DOHH2 (cell line): ENCODE measurements around the gene VWA5A.

ENCODE experiments used
- H3F3A ChIP-seq: fragments of 200-600 bp; sonication (generic), shearing (Covaris generic); 2 replicates; pipeline ENCODE4 v1.6.0; 2016; ENCODE audit warnings: antibody characterized with exemption, mild to moderate bottlenecking; ENCODE audit not compliant: control insufficient read depth, insufficient read depth
- H3K27ac ChIP-seq: fragments of 200-600 bp; sonication (generic); 2 replicates; pipeline ENCODE4 v1.5.1; 2014; ENCODE audit warnings: low read depth, mild to moderate bottlenecking, low read length, moderate library complexity
- H3K27me3 ChIP-seq: fragments of 200-600 bp; sonication (generic); 2 replicates; pipeline ENCODE4 v1.6.1; 2014; ENCODE audit warnings: mild to moderate bottlenecking, low read length, mixed read lengths; ENCODE audit not compliant: control insufficient read depth
- H3K36me3 ChIP-seq: fragments of 200-600 bp; sonication (generic); 2 replicates; pipeline ENCODE4 v1.6.1; 2014; ENCODE audit warnings: mild to moderate bottlenecking, low read length, moderate library complexity, mixed read lengths; ENCODE audit not compliant: control insufficient read depth
- H3K4me1 ChIP-seq: fragments of 200-600 bp; sonication (generic); 2 replicates; pipeline ENCODE4 v1.6.1; 2014; ENCODE audit warnings: mild to moderate bottlenecking, low read length, mixed read lengths; ENCODE audit not compliant: control insufficient read depth
- H3K4me2 ChIP-seq: fragments of 200-600 bp; sonication (generic); 2 replicates; pipeline ENCODE4 v1.6.0; 2014; ENCODE audit warnings: mild to moderate bottlenecking, low read length, moderate library complexity
- H3K4me3 ChIP-seq: fragments of 200-600 bp; sonication (generic); 2 replicates; pipeline ENCODE4 v1.5.1; 2014; ENCODE audit warnings: mild to moderate bottlenecking, low read length, mixed read lengths
- H3K79me2 ChIP-seq: fragments of 200-600 bp; sonication (generic); 2 replicates; pipeline ENCODE4 v1.6.1; 2014; ENCODE audit warnings: mild to moderate bottlenecking, low read length, mixed read lengths; ENCODE audit not compliant: control insufficient read depth
- H3K9me2 ChIP-seq: fragments of 200-600 bp; sonication (generic); replicated peaks from 2 replicates; pipeline ENCODE4 v1.6.1; 2014; ENCODE audit warnings: mild to moderate bottlenecking, low read length, mixed read lengths; ENCODE audit not compliant: control insufficient read depth
- H3K9me3 ChIP-seq: fragments of 200-600 bp; sonication (generic); 2 replicates; pipeline ENCODE4 v1.6.1; 2014; ENCODE audit warnings: antibody characterized with exemption, low read length, mixed read lengths; ENCODE audit not compliant: control insufficient read depth, insufficient read depth
- H4K20me1 ChIP-seq: fragments of 200-600 bp; sonication (generic); 2 replicates; pipeline ENCODE4 v1.6.0; 2014; ENCODE audit warnings: low read depth, mild to moderate bottlenecking, antibody characterized with exemption, low read length, moderate library complexity; ENCODE audit not compliant: control insufficient read depth, insufficient read depth
- CTCF ChIP-seq: fragments of 200-600 bp; sonication (generic); IDR thresholded peaks from one replicate; pipeline ENCODE4 v1.5.1; 2014; ENCODE audit warnings: antibody characterized with exemption, mild to moderate bottlenecking, low read depth, low read length; ENCODE audit not compliant: poor library complexity, severe bottlenecking
- EZH2phosphoT487 ChIP-seq: fragments of 200-600 bp; sonication (generic); IDR thresholded peaks from 2 replicates; pipeline ENCODE4 v1.6.1; 2017; ENCODE audit warnings: borderline replicate concordance, mild to moderate bottlenecking, antibody characterized with exemption, low read length, moderate library complexity, mixed read lengths

VWA5A gene

GRCh38 chr11:124114942-124115781 lies at the start of gene VWA5A:
TSS of gene VWA5A (plus strand) at chr11:124115450. CDS start at chr11:124117512, 2,062 bp downstream.
- Histone ChIP-seq H3K9me2 (no peaks in the 10 kb centered on the region), H3K4me3 (no peak within 1 kb of the TSS), H3K79me2 (no peaks in the 10 kb centered on the region), H3K4me2 (peak within 1 kb of the TSS; percentile 39), H3K4me1 (peaks cover 6% of the 10 kb centered on the region; the same call in 1 of the 2 replicates), H4K20me1 (no peaks in the 10 kb centered on the region), H3K36me3 (no peaks in the 10 kb centered on the region), H3K27ac (no peak within 1 kb of the TSS), H3K9me3 (no peaks in the 10 kb centered on the region), H3K27me3 (peaks cover 12% of the 10 kb centered on the region), H3F3A (no peaks in the 10 kb centered on the region)
- TF ChIP-seq EZH2phosphoT487 (no peak), CTCF (no peak)

DNA sequence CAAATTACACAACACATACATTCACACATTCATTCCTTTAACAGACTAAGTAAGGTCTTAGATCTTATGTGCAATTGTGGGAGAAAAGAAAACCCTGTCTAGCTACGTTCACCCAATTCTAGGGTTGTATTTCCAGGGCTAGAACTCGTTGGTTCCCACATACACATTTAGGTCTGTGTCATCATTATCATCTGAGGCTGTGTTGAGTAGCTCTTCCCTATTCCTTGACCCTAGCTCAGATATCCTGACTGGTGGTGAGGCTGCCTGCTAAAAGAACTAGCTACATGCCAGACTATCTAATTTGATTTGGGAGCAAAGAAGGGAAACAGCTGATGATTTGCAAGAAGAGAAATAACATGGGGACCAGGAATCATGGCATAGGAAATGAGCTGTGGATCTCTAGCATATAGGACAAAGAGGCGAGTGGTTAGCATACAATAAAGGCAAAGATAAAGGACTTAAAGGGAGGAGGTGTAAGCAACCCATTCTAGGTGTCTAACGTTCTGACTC lies 46.6 kb upstream of the VWA5A start:
- no peaks in the 10 kb centered on the region for H3K9me3 ChIP-seq
- H4K20me1 ChIP-seq: no peaks in the 10 kb centered on the region
- no peaks in the 10 kb centered on the region for H3F3A ChIP-seq
- no peaks in the 10 kb centered on the region for H3K79me2 ChIP-seq
- peaks cover 28% of the 10 kb centered on the region for H3K27me3 ChIP-seq
- peaks cover 20% of the 10 kb centered on the region for H3K4me1 ChIP-seq
- H3K9me2 ChIP-seq: no peaks in the 10 kb centered on the region
- TF ChIP-seq CTCF (no peak), EZH2phosphoT487 (no peak)
- no peak overlapping the region for H3K4me3 ChIP-seq
- no peak overlapping the region for H3K4me2 ChIP-seq
- H3K36me3 ChIP-seq: no peaks in the 10 kb centered on the region
- no peak overlapping the region for H3K27ac ChIP-seq

DNA sequence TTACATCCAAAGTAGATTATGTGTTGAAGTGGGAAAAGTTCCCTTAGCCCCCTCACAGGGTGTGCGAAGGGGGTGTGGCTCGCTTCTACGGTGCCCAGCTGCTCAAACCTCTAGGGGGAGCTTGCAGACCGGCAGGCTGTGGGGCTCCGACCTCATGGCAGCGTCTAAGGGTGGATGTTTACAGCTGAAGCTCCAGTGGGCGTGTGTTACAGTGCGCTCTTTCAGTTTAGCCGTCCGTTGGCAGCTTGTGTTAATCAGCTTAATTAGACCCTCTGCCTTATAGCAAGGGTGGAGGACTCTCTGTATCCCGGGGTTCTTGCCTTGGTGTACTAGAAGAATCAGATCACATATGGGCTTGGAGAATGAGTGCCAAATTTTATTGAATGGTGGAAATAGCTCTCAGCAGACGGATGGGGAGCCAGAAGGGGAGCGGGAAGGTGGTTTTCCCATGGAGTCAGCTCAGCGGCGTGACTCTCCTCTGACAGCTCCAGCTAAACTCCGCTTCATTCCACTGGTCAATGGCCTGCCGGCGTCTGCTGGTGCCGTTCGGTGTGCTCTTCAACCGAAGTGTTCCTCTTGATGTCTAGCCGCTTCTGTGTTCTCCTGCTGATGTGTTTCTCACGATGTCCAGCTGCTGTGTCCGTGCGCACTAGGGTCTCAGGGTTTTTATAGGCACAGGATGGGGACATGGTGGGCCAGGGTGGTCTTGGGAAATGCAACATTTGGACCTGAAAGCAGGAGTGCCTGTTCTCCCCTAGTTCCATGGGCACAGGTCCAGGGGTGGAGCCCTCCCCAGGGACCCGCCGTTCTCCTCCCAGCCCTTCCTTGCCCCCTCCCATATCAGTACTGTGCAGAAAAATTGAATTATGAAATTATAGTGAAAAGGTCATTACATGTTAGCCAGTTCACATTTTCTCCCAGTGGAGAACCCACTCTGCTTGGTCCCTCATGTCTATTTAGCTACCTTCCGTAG lies 45.5 kb upstream of the VWA5A start:
- no peaks in the 10 kb centered on the region for H3K9me3 ChIP-seq
- H3K79me2 ChIP-seq: no peaks in the 10 kb centered on the region
- no peak overlapping the region for H3K4me2 ChIP-seq
- H3K27me3 ChIP-seq: peaks cover 28% of the 10 kb centered on the region
- H3K36me3 ChIP-seq: no peaks in the 10 kb centered on the region
- H4K20me1 ChIP-seq: no peaks in the 10 kb centered on the region
- no peak overlapping the region for H3K4me3 ChIP-seq
- peak; percentile 65 for TF ChIP-seq CTCF
- TF ChIP-seq EZH2phosphoT487: no peak
- H3K4me1 ChIP-seq: peaks cover 20% of the 10 kb centered on the region
- no peaks in the 10 kb centered on the region for H3K9me2 ChIP-seq
- no peak overlapping the region for H3K27ac ChIP-seq
- H3F3A ChIP-seq: no peaks in the 10 kb centered on the region
